NCI-H2196 treated with DMSO at 0.1 percent for 48 hours (cell line): Measurements from ENCODE around the gene DNAH17.

Experiments
- DNase-seq: peaks from one replicate; lab custom pipeline; 2025; ENCODE audit not compliant: unreplicated experiment; lab: John Stamatoyannopoulos, UW

The DNAH17 gene

GRCh38 chr17:78577296-78577695 is at the start of gene DNAH17:
Gene DNAH17 (minus strand): TSS chr17:78577396. CDS start chr17:78575057, 2,339 bp downstream.
- no peak for DNase-seq

GRCh38 chr17:78624324-78625151 is 47.3 kb upstream of the DNAH17 start:
- no peak for DNase-seq

- no peak for DNase-seq
Measured at GRCh38 chr17:78623541-78623940, 46.3 kb upstream of the DNAH17 start.

GRCh38 chr17:78622491-78623265 is 45.5 kb upstream of the DNAH17 start:
- no peak for DNase-seq

- no peak for DNase-seq
Measured at GRCh38 chr17:78621720-78622490, 44.7 kb upstream of the DNAH17 start.

GRCh38 chr17:78620099-78620498 is 42.9 kb upstream of the DNAH17 start:
- DNase-seq = no peak

GRCh38 chr17:78619334-78619733 is 42.1 kb upstream of the DNAH17 start:
- DNase-seq = no peak

GRCh38 chr17:78618264-78619066 is 41.3 kb upstream of the DNAH17 start:
- DNase-seq = no peak

GRCh38 chr17:78617511-78618061 is 40.4 kb upstream of the DNAH17 start:
- no peak for DNase-seq

GRCh38 chr17:78616946-78617345 is 39.8 kb upstream of the DNAH17 start:
- DNase-seq = no peak

- no peak for DNase-seq
Measured at GRCh38 chr17:78615631-78616030, 38.4 kb upstream of the DNAH17 start.

- DNase-seq = no peak
Measured at GRCh38 chr17:78613416-78613815, 36.2 kb upstream of the DNAH17 start.

- DNase-seq = no peak
Measured at GRCh38 chr17:78611607-78612006, 34.4 kb upstream of the DNAH17 start.

GRCh38 chr17:78610951-78611511 is 33.8 kb upstream of the DNAH17 start:
- DNase-seq = no peak

- DNase-seq = no peak
Measured at GRCh38 chr17:78609191-78609641, 32.0 kb upstream of the DNAH17 start.

- no peak for DNase-seq
Measured at GRCh38 chr17:78608804-78609186, 31.6 kb upstream of the DNAH17 start.

- no peak for DNase-seq
Measured at GRCh38 chr17:78608122-78608803, 31.1 kb upstream of the DNAH17 start.

GRCh38 chr17:78607038-78607437 is 29.8 kb upstream of the DNAH17 start:
- DNase-seq = no peak

GRCh38 chr17:78605886-78606285 is 28.7 kb upstream of the DNAH17 start:
- DNase-seq = no peak
